GM19468 (cell line): ENCODE results near the gene PIK3C2G.

Experiments used
- ATAC-seq: cut with Tn5 transposase; IDR thresholded peaks from one replicate; pipeline ENCODE4 v1.9.1; 2021; ENCODE audit warnings: mild to moderate bottlenecking, moderate library complexity, moderate number of reproducible peaks; ENCODE audit not compliant: unreplicated experiment; ENCODE audit errors: extremely low read depth

PIK3C2G gene

DNA sequence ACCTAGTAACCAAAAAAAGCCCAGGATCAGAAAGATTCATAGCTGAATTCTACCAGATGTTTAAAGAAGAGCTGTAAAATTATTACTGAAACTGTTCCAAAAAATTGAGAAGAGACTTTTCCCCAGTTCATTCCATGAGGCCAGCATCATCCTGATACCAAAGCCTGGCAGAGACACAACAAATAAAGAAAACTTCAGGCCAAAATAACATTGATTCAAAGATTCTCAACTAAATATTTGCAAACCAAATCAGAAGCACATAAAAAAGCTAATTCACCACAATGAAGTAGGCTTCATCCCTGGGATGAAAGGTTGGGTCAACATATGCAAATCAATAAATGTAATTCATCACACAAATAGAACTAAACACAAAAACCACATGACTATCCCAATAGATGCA lies 325.3 kb downstream of the PIK3C2G start:
- ATAC-seq = no peak

- ATAC-seq = no peak
These were observed 328.0 kb downstream of the PIK3C2G start for GRCh38 chr12:18589316-18589715.

GRCh38 chr12:18591473-18591872 lies 330.2 kb downstream of the PIK3C2G start:
- ATAC-seq = no peak

- ATAC-seq = no peak
These were observed 334.1 kb downstream of the PIK3C2G start for GRCh38 chr12:18595412-18595811.

GRCh38 chr12:18601962-18602361 lies 340.6 kb downstream of the PIK3C2G start:
- no peak for ATAC-seq

DNA sequence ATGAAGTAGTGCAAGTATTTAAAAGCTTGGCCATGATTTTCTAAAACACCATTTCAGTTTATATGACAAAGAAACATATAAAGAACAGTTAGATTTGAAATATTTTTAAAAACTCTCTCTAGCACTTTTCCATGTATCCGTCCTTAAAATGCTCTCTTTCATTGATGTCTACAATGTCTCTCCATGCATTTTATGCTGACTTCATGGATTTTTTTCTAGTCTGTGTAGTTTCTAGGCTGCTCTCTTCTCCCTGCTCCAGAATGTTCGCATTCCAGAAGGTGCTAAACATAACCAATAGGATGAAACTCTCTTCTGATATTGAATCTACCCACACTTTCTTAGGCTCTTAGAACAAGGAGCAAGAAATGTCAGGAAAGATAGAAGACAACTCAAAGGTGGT lies 351.7 kb downstream of the PIK3C2G start:
- ATAC-seq = no peak

GRCh38 chr12:18620986-18621385 lies 359.7 kb downstream of the PIK3C2G start:
- ATAC-seq = no peak

DNA sequence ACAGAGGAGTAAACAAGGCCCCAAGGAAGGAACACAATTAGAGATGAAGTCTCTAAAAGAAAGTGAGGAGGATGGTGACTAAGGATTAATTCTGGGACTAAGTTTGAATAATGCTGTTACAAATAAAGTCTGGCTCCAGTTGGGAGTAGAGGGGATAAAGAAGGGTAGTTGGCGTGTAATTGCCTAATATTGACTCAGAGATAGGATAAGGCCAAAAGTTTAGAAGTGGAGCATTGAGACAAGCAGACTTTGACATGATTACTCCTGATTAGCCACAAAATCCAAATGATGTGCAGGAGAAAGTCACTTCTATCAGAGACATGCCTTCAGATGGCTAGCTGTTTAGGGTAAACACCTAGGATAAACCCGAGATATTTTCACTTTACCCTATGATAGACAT lies 368.1 kb downstream of the PIK3C2G start:
- no peak for ATAC-seq

DNA sequence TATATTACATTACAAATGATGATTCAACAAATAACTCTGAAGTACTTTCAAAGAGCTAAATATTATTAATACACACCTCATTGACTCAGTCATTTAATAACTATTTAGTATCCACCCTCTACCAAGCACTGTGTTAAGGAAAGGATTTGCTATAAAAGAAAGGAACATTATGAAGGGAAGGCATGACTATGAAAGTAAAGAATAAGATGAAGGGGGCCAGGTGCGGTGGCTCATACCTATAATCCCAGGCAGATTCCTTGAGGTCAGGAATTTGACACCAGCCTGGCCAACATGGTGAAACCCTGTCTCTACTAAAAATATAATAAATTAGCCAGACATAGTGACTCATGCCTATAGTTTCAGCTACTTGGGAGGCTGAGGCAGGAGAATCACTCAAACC lies 368.6 kb downstream of the PIK3C2G start:
- no peak for ATAC-seq

GRCh38 chr12:18631339-18631738 lies 370.0 kb downstream of the PIK3C2G start:
- ATAC-seq = no peak

- ATAC-seq = no peak
These were observed 371.5 kb downstream of the PIK3C2G start for GRCh38 chr12:18632848-18633247.

DNA sequence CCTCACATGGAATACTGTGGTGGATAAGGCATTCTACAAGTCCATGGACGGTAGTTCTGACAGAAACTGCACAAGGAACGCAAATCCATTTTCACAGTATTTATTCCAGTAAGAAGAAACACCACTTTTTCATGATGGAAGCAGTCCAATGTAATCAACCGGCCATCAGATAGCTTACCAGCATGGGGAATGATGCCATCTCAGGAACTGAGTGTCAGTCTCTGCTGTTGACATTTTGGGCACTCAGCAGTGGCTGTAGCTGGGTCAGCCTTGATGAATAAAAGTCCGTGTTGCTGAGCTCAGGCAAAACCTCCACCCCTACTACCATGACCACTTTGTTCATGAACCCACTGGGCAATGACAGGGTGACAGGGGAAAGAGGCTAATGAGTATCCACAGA lies 373.1 kb downstream of the PIK3C2G start:
- ATAC-seq = no peak

DNA sequence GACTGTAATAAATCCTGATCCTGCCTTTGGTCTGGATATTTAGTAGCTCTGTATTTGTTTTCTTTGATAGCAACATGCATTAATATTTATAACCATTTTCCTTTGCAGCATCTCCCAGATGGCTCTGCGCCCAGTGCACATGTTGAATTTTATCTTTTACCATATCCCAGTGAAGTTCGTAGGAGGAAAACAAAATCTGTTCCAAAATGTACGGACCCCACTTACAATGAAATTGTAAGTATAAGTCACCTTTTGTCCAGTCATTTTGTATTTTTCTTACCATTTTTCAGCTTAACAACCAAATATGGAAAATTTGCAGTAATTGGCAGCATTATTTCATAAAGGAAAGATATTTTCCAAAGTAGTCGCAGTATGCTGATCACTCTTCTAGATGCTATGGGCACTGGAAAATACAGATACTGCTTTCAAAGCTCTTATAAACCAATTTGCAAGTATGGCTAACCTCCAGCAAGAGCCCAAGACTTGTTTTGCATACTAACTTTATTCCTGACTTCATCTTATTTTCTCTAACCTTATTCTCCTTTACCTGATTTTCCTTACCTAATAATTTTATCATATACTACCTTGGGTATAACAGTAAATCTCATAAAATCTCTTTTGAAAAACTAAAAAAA lies 379.1 kb downstream of the PIK3C2G start:
- no peak for ATAC-seq

DNA sequence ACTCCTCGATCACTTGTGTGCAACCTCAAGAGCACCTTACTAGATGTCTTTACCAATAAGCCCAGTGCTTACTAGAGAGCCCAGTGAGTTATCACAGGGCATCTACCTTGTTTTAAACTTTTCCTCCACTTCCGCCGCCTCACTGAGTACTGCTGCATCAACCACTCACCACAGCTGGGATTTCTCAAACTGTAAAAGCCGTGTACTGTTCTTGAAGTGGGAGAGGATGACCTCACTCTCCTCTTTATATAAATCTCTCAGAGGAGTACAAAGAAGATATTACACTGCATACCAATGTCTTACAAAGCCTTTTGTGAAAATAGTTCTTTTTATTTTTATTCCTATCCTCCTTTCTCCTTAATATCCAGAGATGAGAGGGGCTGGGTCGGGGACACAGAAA lies 382.4 kb downstream of the PIK3C2G start:
- ATAC-seq = no peak

- ATAC-seq = no peak
These were observed 383.2 kb downstream of the PIK3C2G start for GRCh38 chr12:18644564-18644963.

GRCh38 chr12:18646286-18646890 lies 385.1 kb downstream of the PIK3C2G start:
- ATAC-seq = no peak

GRCh38 chr12:18651525-18651924 lies 390.2 kb downstream of the PIK3C2G start:
- ATAC-seq = no peak

DNA sequence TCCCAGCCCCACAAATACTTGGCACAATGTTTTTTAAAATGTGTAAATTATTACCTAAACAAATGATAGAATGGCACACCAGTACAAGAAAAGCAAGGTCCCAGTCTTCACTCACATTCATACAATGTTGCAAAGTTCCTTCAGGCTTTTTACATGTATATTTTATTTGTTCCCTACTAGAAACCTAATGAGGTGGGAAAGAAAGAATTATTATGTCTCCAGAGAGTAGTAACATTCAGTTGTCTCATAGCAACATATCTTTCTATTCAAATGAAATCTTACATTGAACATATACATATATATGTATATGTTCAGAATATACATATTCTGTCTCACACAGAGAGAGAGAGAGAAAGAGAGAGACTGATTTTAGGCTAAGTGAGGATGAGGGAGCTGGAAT lies 391.3 kb downstream of the PIK3C2G start:
- no peak for ATAC-seq

- no peak for ATAC-seq
These were observed 392.1 kb downstream of the PIK3C2G start for GRCh38 chr12:18653465-18653864.

DNA sequence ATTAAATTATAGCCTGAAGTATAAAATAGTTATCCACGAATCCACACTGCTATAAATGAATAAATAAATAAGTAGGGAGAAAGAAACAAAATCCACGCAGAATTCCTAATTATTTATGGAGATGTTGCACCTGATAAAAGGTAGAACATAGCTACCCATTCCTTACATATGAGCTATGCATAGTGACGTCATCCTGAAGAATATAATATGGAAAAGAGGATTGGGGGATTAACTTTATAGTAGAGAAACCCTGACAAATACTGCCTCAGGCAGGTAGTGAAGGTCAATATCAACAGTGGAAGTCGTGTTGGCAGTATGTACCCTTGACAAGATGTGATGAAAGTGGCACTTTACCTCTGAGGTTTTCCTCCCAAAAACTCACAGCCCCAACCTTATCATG lies 394.0 kb downstream of the PIK3C2G start:
- no peak for ATAC-seq

DNA sequence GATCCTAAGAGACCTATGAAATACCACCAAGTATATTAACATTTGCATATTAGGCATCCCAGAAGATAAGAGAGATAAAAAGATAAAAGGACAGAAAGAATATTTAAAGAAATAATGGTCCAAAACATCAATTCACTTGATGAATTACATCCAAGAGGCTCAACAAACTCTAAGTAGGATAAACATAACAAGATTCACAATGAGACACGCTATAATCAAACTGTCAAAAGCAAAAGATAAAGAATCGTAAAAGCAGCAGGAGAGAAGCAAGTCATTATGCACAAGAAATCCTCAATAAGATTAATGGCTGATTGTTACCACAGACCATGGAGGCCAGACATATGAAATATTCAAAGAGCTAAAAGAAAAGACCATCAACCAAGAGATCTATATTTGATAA lies 396.9 kb downstream of the PIK3C2G start:
- ATAC-seq = no peak

- ATAC-seq = no peak
These were observed 397.5 kb downstream of the PIK3C2G start for GRCh38 chr12:18658829-18659228.
